ENCODE results near the gene KDM3A. TPM values are rescaled to one million over a fixed set of nuclear protein-coding genes. Genes with fewer than 3 reads are reported as not detected.
A peak's percentile ranks its signal among the peaks of the same experiment; 100 is the strongest.

The KDM3A gene, protein sequence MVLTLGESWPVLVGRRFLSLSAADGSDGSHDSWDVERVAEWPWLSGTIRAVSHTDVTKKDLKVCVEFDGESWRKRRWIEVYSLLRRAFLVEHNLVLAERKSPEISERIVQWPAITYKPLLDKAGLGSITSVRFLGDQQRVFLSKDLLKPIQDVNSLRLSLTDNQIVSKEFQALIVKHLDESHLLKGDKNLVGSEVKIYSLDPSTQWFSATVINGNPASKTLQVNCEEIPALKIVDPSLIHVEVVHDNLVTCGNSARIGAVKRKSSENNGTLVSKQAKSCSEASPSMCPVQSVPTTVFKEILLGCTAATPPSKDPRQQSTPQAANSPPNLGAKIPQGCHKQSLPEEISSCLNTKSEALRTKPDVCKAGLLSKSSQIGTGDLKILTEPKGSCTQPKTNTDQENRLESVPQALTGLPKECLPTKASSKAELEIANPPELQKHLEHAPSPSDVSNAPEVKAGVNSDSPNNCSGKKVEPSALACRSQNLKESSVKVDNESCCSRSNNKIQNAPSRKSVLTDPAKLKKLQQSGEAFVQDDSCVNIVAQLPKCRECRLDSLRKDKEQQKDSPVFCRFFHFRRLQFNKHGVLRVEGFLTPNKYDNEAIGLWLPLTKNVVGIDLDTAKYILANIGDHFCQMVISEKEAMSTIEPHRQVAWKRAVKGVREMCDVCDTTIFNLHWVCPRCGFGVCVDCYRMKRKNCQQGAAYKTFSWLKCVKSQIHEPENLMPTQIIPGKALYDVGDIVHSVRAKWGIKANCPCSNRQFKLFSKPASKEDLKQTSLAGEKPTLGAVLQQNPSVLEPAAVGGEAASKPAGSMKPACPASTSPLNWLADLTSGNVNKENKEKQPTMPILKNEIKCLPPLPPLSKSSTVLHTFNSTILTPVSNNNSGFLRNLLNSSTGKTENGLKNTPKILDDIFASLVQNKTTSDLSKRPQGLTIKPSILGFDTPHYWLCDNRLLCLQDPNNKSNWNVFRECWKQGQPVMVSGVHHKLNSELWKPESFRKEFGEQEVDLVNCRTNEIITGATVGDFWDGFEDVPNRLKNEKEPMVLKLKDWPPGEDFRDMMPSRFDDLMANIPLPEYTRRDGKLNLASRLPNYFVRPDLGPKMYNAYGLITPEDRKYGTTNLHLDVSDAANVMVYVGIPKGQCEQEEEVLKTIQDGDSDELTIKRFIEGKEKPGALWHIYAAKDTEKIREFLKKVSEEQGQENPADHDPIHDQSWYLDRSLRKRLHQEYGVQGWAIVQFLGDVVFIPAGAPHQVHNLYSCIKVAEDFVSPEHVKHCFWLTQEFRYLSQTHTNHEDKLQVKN (N-terminal part only)
- 55.8 TPM for total RNA-seq
- long read RNA-seq, full-length matches to known transcripts = 13 of 24 reads
- long read RNA-seq, partial matches to known transcripts = 7 of 24 reads
- long read RNA-seq, other reads (novel, unspliced or antisense) = 4 of 24 reads

DNA sequence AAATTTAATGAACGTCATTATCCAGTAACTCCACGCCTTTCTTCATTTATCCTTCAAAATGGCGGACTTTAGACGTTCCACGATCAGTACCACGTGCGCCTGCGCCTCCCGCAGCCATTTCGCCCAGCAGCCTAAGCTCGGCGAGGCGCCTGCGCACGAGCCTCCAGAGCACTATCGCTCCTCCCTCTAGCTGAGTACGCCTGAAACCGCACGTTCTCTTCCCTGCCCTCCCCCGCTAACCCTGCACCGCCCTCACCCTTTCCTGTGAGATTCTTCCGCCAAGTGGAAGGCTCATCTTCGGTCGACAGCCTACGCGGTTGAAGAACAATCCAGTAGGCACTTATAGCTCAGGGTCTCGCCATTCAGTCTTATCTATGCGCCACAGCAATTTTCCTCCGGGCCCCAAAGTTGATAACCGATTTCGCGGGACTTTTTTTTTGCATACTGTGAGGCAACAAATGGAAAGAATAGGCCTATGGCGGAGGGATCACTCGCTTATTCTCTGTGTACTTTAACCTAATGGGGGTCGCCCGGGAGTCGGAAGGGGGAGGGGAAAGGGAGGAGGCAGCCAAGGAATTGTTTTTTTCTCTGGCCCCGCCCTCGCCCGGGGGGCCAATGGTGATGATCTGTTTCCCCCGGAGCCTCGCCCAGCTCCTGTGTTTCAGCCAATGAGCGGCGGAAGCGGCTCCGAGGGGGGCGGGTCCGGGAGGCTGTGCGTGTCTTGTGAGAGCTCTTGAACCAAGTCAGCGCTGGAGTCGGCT is at the start of gene KDM3A:
Gene KDM3A (plus strand): TSS at position 741 of the 761 bp plus-strand sequence. CDS start 677 bp downstream, outside the sequence.
- peak within 1 kb of the TSS; percentile 86 for H3K4me3 ChIP-seq
- peak; percentile 99 for DNase-seq
- H3K9me3 ChIP-seq = peaks cover 19% of the 10 kb centered on the region
- intact Hi-C loops (cut with DNase I) = no loop called here
- H3K4me1 ChIP-seq = peaks cover 33% of the 10 kb centered on the region
- H3K27me3 ChIP-seq (ENCODE audit: low read depth) = no peaks in the 10 kb centered on the region
- ATAC-seq = peak; percentile 97
- TF ChIP-seq, protein P1, sequence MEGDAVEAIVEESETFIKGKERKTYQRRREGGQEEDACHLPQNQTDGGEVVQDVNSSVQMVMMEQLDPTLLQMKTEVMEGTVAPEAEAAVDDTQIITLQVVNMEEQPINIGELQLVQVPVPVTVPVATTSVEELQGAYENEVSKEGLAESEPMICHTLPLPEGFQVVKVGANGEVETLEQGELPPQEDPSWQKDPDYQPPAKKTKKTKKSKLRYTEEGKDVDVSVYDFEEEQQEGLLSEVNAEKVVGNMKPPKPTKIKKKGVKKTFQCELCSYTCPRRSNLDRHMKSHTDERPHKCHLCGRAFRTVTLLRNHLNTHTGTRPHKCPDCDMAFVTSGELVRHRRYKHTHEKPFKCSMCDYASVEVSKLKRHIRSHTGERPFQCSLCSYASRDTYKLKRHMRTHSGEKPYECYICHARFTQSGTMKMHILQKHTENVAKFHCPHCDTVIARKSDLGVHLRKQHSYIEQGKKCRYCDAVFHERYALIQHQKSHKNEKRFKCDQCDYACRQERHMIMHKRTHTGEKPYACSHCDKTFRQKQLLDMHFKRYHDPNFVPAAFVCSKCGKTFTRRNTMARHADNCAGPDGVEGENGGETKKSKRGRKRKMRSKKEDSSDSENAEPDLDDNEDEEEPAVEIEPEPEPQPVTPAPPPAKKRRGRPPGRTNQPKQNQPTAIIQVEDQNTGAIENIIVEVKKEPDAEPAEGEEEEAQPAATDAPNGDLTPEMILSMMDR (IDR thresholded peaks at IDR 0.05) = no peak
- peak within 1 kb of the TSS; percentile 97 for H3K27ac ChIP-seq
- H3K36me3 ChIP-seq = peaks cover 27% of the 10 kb centered on the region

DNA sequence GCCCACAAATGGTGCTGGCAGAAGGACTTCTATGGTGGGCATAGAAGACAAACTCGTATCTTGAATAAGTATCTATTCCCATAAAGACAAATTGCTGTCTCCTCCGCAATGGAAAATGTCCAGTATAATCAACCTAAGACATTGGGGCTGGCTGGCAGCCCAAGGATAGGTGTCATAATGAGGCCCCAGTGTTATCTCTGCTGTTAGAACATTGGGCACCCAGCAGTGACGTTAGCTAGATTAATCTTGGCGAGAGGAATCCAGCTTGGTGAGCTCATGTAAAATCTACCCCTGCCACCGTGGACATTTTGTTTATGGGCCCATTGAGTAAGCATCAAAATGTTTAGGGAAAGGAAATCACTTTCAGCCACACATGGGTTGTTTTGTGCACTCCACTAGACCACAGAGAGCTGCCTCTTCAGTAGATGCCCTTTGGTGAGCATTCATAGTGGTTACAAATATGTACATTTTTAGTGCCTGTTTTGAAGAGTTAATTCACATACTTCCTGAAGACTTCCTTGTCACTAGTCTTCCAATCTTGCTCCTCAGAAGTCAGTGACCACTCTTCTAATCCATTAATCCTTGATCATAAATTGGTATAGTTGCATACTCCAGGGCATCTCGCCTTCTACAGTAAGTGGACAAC is 48.2 kb upstream of the KDM3A start:
- Histone ChIP-seq H3K4me1 (peaks cover 8% of the 10 kb centered on the region), H3K27me3 (ENCODE audit: low read depth) (no peaks in the 10 kb centered on the region), H3K27ac (no peak overlapping the region), H3K9me3 (no peaks in the 10 kb centered on the region), H3K4me3 (no peak overlapping the region), H3K36me3 (no peaks in the 10 kb centered on the region)
- TF ChIP-seq, protein P1 (IDR thresholded peaks at IDR 0.05) = no peak
- DNase-seq = no peak
- intact Hi-C loops (cut with DNase I) = no loop called here
- no peak for ATAC-seq

DNA sequence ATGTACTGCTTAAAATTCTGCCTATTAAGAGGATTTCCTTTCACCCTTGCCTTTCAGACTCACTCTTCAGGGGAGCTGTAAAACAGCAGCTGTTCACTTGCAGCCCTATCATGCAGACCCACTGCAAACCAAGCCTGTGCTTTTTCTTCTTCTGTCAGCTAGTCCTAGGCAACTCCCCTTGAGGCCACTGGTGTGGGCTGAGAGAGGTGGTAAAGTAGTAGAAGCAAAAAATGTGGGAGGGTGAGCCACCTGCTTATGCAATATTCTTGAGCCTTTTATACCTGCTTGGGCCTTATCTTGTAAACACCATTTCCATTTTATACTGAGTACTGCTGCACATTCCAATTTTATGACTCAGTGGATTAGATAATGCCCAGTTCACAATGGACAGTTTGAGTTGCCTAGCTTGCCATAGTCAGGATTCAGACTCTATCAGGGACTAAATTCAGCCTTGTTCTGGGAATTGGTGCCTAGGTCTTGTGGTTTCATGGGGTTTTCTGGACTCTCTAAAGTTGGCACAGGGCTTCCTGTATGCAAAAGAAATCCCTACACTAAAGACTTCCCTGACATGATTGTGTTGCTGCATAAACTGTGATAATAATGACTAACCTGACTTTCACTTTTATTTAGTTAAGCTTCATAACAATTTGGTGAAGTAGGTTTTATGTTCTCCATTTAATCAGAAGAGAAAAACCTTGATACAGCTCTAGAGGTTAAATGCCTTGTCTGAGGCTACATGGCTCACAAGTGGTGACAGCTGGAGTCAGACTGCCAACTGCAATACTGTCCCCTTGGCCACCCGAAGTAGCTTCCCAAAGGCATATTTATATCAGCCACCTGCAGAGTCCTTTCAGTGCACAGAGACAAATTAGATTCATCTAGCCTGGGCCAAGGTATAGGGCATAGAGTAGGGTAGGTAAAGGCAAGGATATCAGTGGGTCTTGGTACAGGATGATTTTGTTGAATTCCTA is 47.4 kb upstream of the KDM3A start:
- Histone ChIP-seq H3K27ac (peak overlapping the region; percentile 55), H3K4me1 (peaks cover 8% of the 10 kb centered on the region), H3K27me3 (ENCODE audit: low read depth) (no peaks in the 10 kb centered on the region), H3K9me3 (no peaks in the 10 kb centered on the region), H3K36me3 (no peaks in the 10 kb centered on the region), H3K4me3 (no peak overlapping the region)
- TF ChIP-seq, protein P1 (IDR thresholded peaks at IDR 0.05) = no peak
- DNase-seq (peak; percentile 49), ATAC-seq (peak; percentile 91 to 93)
- intact Hi-C loops (cut with DNase I) = no loop called here

DNA sequence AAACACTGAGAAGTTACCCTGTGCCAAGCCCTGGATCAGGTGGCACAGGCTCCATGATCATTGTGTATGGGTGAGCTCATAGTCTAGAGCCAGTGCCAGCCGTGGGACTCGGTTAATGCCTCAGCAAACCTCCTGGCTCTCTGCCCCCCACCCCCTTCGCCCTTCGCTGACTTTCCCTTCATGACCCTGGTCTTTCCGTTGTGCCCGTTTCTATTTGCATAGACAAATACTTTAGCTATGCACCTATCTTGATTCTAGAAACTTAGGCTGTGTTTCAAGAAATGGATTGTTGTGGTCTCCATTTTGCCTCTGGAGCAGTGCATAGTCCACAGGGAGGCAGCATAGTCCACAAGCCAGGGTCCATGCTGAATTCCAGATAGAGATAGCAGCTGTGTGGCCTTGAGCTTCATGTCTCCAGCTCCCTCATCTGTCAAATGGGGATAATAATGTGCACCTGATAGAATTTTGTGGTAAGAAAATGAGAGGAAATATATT is 44.8 kb upstream of the KDM3A start:
- Histone ChIP-seq H3K4me3 (no peak overlapping the region), H3K27ac (no peak overlapping the region), H3K27me3 (ENCODE audit: low read depth) (no peaks in the 10 kb centered on the region), H3K4me1 (peaks cover 8% of the 10 kb centered on the region), H3K36me3 (no peaks in the 10 kb centered on the region), H3K9me3 (no peaks in the 10 kb centered on the region)
- peak; percentile 51 for DNase-seq
- TF ChIP-seq, protein P1 (IDR thresholded peaks at IDR 0.05) = peak; percentile 45
- intact Hi-C loops (cut with DNase I) = no loop called here
- ATAC-seq = peak; percentile 73 to 78
